GM18505 (cell line): ENCODE data around the gene CDK5R2.

Experiments
- ATAC-seq: cut with Tn5 transposase; IDR thresholded peaks from one replicate; pipeline ENCODE4 v1.9.1; 2021; ENCODE audit not compliant: unreplicated experiment
- POLR2A ChIP-seq: IDR thresholded peaks from 4 replicates; pipeline ENCODE4 v1.6.1; 2011; ENCODE audit warnings: borderline replicate concordance; ENCODE audit not compliant: insufficient read depth, insufficient read length; ENCODE audit errors: extremely low read depth

Gene CDK5R2

GRCh38 chr2:218999881-219000568, 40.6 kb downstream of the CDK5R2 start:
- no peak for ATAC-seq
- TF ChIP-seq POLR2A: no peak

GRCh38 chr2:219000569-219000960, 41.1 kb downstream of the CDK5R2 start:
- no peak for TF ChIP-seq POLR2A
- no peak for ATAC-seq

DNA sequence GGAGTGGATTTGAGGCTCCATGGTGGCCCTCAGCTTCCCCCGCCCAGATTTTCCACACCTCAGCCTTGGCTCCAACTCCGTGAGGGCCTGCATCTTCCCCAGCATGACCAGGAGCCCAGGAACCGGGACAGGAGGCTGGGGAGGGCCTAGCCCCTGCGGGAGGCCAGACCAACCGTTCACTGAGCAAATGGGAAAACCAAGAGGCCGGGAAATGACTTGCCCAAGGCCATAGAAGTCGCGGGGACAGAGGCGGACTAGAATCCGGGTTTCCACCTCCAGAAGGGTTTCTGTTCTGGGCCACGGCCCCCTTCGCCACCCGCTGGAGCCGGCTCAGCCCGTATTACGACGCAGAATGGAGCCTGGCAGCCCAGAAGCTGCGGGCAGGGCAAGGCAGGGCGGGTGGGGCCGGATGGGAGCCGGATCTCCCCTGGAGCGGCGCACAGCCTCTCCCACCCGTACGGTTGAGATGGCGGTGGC, 41.7 kb downstream of the CDK5R2 start:
- ATAC-seq: no peak
- no peak for TF ChIP-seq POLR2A

GRCh38 chr2:219001577-219002394, 42.3 kb downstream of the CDK5R2 start:
- TF ChIP-seq POLR2A: no peak
- no peak for ATAC-seq

DNA sequence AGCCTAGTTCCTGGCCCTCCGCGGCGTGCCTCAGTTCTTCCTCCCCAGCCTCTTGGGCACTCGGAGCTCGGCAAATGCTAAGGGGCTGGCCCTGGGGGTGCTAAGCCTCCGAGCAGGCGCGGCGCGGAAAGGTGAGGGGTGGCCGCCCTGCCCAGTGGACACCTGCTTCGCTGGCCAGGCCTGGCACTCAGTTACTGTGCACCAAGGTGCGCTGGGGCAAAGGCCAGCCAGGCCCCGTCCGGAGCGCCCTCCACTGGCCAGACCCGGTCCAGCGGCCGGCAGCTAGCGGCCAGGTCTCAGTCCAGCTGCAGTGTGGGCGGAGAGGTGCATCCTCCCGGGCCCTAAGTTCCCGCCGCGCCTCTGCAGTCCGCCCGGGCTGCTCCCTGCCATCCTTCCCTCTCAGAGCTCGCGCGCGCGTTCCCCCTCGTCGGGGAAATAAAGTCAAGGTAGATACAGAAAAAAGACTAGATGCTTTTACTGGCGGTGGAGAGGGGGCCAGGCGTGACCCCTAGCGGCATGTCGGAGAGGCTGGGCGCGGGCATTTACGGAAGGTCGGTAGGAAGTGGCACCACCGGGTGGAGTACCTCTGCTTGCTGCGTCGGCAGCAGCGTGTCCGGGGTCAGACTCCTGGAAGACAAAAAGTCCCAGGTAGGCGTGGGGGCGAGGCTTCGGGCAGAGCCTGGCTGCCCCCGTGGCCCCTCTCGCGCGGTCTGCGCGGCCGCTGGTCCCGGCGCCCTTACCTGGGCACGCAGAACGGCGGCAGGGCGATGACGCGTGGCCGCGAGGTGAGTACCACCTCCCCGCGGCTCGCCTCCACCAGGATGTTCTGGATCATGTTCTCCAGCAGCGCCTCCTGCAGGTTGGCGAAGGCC, 43.2 kb downstream of the CDK5R2 start:
- ATAC-seq: no peak

GRCh38 chr2:219003267-219003634, 43.8 kb downstream of the CDK5R2 start:
- no peak for TF ChIP-seq POLR2A
- no peak for ATAC-seq

More for the DNA sequence above, 43.2 kb downstream of the CDK5R2 start:
- no peak for TF ChIP-seq POLR2A

DNA sequence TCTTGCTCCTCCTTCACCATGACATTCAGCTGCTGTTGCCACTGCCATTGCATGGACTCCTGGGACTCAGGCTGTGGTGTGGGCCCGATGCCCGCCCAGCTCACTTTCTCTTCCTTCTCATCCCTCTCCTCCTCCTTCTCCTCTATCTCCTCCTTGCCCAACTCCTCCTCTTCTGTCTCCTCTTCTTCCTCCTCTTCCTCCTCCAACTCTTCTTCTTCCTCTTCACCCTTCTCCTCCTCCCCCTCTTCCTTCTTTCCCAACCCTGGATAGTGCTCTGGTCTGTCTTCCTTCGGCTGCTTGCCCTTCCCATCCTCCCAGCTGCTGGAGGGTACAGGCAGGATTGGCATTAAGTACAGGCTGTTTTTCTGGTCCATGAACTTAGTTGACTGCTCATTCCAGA, 44.5 kb downstream of the CDK5R2 start:
- no peak for ATAC-seq
- TF ChIP-seq POLR2A: no peak

DNA sequence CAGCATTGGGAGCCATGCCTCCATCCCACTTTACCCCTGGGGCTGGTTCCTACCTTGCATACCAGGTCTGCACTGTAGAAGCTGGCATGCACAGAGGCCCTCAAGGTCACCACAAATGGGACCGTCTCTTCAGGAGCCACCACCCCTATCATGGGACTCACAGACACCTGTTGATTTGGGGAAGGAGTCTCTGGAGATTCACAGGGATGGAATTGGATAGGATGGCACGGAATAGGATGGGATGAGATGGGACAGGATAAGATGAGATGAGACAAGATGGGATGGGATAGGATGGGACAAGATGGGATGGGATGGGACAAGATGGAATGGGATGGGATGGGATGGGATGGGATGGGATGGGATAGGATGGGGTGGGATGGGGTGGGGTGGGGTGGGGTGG, 49.8 kb downstream of the CDK5R2 start:
- no peak for TF ChIP-seq POLR2A

DNA sequence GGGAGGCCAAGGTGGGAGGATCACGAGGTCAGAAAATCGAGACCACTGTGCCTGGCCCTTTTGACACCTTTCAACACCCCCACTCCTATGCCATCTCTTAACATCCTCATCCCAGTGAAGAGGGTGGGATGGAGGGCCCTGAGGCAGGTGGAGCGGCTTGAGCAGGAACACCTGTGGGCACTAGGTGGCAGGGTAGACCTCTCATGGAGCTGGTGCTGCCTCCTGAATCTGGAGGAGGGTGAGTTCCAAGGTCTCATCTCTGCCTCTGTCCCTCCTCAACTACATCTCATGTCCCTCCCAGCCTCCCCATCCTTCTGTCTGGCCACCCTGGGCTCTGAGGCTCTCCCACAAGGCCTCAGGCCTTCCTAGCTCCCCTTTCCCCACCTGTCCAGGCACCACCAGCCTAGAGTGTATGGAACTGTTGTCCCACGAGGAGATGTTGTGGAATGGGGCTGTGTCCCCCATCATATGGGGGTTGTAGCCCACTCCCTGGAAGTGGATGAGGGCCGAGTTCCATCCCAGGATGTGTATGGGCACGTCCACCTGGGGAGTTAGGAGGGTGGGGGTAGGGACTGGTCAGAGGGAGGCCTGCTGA, 50.8 kb downstream of the CDK5R2 start:
- no peak for TF ChIP-seq POLR2A
- ATAC-seq: no peak

More for the DNA sequence above, 49.8 kb downstream of the CDK5R2 start:
- ATAC-seq: no peak

DNA sequence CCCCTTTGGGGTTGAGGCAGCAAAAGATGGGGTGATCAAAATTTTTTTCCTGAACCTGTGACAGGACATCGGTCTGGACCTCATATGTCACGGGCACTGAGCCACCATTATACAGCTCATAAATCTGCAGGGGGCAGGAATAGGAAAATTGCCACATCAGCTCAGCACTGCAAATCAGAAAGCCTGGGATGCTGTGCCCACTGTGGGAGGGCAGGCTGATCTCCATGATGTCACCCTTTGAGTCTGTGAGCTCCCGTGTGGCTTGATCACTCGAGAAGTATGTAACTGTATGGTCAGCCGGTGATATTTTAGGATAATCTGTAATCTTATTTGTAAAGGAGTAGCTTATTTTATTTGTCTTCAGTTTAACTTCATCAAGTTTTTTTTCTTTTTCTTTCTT, 51.4 kb downstream of the CDK5R2 start:
- no peak for TF ChIP-seq POLR2A
- no peak for ATAC-seq
